ENCODE measurements around the gene CFC1. TPM values are rescaled to one million over a fixed set of nuclear protein-coding genes. Genes with fewer than 3 reads are reported as not detected.
"Not testable (repeated sequence)": the region's sequence is repeated elsewhere in the genome, so short reads cannot be mapped to it uniquely, and the experiment has no call there.

CFC1 gene
- total RNA-seq (2014; rRNA removed; shearing (Covaris generic)), result 0.30 and 0.52 TPM in 2 replicates

- DNase-seq; H3K36me3 ChIP-seq (replicated peaks; ENCODE audit: control insufficient read depth, insufficient read depth, low read length); H3K4me3 ChIP-seq (ENCODE audit: insufficient read depth, low read depth, low read length); H3K27me3 ChIP-seq (ENCODE audit: control insufficient read depth, insufficient read depth, low read length): not testable (repeated sequence)
Measured at GRCh38 chr2:130599393-130599792, at the start of gene CFC1. CFC1 (minus strand) TSS chr2:130599575; CDS start chr2:130599287, 288 bp downstream.

DNA sequence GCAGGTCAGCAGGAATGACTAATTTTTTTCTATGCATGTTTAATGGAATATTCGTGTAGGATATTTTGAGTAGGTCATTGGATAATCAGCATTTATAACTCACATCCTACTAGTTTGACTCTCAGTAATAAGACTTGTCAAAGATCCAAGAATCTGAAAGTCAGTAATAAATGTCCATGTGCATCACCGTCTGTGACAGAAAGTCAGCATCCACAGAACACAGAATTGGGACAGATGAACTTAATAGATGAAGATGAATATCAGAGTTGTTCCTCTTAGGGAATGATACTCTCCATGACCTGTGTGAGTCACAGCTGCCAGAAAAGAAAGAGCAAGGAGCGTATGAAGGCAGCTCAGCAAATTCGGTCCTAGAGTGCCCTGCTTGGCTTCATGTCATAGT is 42.3 kb upstream of the CFC1 start:
- H3K4me3 ChIP-seq (ENCODE audit: insufficient read depth, low read depth, low read length); H3K27me3 ChIP-seq (ENCODE audit: control insufficient read depth, insufficient read depth, low read length); H3K36me3 ChIP-seq (replicated peaks; ENCODE audit: control insufficient read depth, insufficient read depth, low read length); DNase-seq: not testable (repeated sequence)

DNA sequence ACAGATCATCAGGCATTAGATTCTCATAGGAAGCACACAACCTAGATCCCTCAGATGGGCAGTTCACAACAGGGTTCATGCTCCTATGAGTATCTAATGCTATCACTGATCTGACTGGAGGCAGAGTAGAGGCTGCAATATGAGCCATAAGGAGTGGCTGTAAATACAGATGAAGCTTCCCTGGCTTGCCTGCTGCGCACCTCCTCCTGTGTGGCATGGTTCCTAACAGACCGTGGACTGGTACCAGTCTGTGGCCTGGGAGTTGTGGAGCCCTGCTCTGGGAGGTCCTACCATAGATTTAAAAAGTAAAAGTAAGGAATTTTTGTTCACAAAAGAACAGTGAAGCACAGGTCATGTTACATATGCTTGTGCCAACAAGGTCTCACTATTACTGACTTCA is 39.6 kb upstream of the CFC1 start:
- H3K36me3 ChIP-seq (replicated peaks; ENCODE audit: control insufficient read depth, insufficient read depth, low read length), result not testable (repeated sequence)

GRCh38 chr2:130628784-130629475 is 29.6 kb upstream of the CFC1 start:
- not testable (repeated sequence) for H3K36me3 ChIP-seq (replicated peaks; ENCODE audit: control insufficient read depth, insufficient read depth, low read length); DNase-seq; H3K4me3 ChIP-seq (ENCODE audit: insufficient read depth, low read depth, low read length); H3K27me3 ChIP-seq (ENCODE audit: control insufficient read depth, insufficient read depth, low read length)

More for the DNA sequence above, 39.6 kb upstream of the CFC1 start:
- not testable (repeated sequence) for H3K4me3 ChIP-seq (ENCODE audit: insufficient read depth, low read depth, low read length); DNase-seq; H3K27me3 ChIP-seq (ENCODE audit: control insufficient read depth, insufficient read depth, low read length)

- not testable (repeated sequence) for H3K27me3 ChIP-seq (ENCODE audit: control insufficient read depth, insufficient read depth, low read length); DNase-seq; H3K36me3 ChIP-seq (replicated peaks; ENCODE audit: control insufficient read depth, insufficient read depth, low read length); H3K4me3 ChIP-seq (ENCODE audit: insufficient read depth, low read depth, low read length)
Measured at GRCh38 chr2:130611140-130611539, 11.8 kb upstream of the CFC1 start, which contains the start of gene POTEJ. POTEJ (plus strand) TSS chr2:130611440; CDS start chr2:130611533, 93 bp downstream.

DNA sequence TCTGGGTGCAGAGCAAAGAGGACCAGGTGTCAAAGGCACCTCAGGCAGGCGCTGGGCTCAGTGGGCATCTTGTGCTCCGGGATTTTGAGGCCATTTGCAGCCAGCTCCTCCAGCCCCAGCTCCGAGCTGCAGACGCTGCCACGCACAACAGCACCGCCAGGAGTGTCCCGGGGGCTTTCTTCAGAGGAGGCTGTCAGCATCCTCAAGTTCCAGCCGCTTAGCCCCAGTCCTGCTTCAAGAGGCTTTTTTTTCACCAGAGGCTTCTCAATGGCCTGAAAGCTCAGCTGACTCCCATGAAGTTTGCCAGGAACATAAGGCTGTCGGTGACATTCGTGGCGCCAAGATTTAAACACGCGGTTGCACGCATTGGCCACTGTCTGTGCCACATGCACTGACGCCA is 11.1 kb upstream of the CFC1 start:
- not testable (repeated sequence) for DNase-seq; H3K4me3 ChIP-seq (ENCODE audit: insufficient read depth, low read depth, low read length); H3K36me3 ChIP-seq (replicated peaks; ENCODE audit: control insufficient read depth, insufficient read depth, low read length); H3K27me3 ChIP-seq (ENCODE audit: control insufficient read depth, insufficient read depth, low read length)

DNA sequence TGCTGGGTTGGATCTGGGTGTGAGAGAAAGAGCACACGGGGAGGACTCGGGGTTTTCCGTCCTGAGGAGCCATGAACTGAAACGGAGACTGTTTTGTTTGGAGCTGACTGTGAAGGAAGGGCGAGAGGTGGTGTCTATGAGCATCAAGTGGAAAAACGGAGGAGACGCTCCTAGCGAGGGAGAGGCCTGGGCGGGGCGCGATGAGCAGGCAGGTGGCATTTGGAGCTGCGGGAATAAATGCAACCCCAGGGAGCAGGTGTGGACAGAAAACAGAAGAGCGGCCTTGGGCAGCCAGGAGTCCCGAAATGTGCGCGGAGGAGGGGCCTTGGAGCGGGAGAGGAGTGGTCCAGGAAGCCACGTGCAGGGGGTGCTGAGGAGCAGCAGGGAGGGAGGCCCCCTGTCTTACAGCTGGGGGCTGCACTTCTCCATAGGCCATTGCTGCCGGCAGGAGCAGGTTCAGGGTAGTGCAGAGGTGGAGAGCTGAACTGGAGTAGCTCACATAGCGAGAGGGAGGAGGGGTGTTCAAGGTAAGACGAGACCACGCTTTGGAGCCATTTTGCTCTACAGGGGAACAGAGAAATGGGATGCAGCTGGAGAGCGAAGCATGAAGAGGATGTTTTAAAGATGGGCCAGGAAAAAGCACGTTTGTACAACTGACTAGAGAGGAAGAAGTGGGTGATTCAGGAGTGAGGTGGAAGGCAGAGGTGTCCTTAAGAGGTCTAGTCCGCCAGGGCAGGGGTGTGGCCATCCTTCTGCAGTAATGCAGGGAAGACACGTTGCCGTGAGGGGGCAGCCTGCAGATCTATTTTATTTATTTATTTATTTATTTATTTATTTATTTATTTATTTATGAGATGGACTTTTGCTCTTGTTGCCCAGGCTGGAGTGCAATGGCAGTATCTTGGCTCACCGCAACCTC is 9.9 kb upstream of the CFC1 start:
- not testable (repeated sequence) for H3K27me3 ChIP-seq (ENCODE audit: control insufficient read depth, insufficient read depth, low read length); H3K36me3 ChIP-seq (replicated peaks; ENCODE audit: control insufficient read depth, insufficient read depth, low read length); DNase-seq; H3K4me3 ChIP-seq (ENCODE audit: insufficient read depth, low read depth, low read length)

DNA sequence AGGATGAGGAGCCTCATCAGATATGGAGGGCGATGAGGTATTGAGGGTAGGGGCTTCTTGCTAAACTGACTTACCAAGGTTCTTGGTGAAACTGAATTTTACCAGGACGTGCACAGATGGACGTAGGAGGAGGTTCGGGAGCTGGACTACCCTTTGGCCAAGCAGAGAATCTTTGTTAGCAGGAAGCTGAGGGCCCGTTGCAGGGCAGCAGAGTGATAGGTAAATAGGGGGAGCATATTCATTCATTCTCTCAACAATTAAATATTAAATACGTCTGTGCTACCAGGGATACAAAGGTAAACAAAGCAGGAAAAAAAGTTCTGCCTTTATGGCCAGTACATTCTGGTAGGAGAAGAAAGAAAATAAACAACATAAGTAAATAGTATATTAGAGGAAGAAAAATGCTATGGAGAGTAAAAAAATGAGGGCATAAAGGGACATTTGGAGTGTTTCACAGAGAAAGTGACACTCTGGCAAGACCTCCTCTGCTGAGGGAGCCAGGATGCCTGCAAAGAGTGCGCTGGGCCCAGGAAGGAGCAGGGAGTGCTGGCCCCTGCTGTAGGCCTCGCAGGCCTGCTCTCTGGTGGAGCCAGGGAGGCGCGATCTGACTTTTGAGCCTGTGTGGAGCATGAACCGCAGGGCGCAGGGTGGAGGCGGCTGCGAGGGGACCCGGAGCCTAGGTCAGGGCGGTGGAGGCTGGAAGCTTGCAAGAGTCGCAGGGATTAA is 9.1 kb upstream of the CFC1 start:
- not testable (repeated sequence) for DNase-seq; H3K36me3 ChIP-seq (replicated peaks; ENCODE audit: control insufficient read depth, insufficient read depth, low read length); H3K4me3 ChIP-seq (ENCODE audit: insufficient read depth, low read depth, low read length); H3K27me3 ChIP-seq (ENCODE audit: control insufficient read depth, insufficient read depth, low read length)

DNA sequence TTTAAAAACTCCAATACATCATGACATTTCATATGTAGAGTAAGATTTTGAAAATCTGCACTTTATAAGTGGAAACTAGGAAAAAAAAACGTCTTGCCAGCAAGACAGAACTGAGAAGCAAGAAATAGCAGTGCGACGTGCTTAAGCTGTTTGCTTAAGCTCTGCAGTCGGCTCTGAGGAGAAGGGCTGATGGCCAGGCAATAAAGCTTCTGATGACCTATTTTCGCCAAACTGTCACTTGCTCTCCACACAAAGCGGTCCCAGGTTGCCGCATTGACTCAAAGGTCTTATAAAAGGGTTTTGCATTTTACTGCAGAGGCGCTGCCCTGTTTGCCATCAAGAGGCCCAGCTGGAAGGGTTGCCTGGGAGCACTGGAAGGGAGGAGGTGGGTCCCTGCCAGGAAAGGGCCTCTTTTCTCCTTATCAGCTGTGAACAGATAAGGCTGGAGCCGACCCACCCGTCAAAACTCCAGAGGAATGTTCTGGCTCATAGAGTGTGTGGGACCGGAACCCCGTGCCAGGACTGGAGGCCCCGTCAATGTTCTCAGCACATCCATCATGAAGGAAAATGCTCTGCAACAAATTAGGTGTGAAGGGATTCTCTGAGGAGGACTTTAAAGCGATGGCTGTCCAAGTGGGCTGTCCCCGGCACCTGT is 2.4 kb upstream of the CFC1 start:
- not testable (repeated sequence) for H3K36me3 ChIP-seq (replicated peaks; ENCODE audit: control insufficient read depth, insufficient read depth, low read length); H3K4me3 ChIP-seq (ENCODE audit: insufficient read depth, low read depth, low read length); DNase-seq; H3K27me3 ChIP-seq (ENCODE audit: control insufficient read depth, insufficient read depth, low read length)

DNA sequence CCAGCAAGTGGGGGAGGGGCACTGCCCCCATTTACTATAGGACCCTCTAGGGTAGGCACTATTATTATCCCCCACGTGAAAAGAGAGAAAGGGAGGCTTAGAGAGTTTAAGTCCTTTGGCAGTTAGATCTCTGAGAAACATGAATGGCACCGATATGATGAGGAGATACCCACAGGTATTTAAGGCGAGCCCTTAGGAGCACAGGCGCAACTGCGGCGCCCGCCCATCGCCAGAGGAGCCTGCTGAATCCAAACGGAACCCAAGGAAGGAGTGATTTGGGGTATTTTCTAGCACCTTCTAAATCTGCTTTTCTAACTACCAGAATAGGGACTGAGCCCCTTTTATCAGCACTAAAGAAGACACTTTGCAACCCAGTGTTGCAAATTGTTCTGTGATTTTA is 551 bp upstream of the CFC1 start:
- H3K36me3 ChIP-seq (replicated peaks; ENCODE audit: control insufficient read depth, insufficient read depth, low read length); H3K27me3 ChIP-seq (ENCODE audit: control insufficient read depth, insufficient read depth, low read length); DNase-seq; H3K4me3 ChIP-seq (ENCODE audit: insufficient read depth, low read depth, low read length): not testable (repeated sequence)

DNA sequence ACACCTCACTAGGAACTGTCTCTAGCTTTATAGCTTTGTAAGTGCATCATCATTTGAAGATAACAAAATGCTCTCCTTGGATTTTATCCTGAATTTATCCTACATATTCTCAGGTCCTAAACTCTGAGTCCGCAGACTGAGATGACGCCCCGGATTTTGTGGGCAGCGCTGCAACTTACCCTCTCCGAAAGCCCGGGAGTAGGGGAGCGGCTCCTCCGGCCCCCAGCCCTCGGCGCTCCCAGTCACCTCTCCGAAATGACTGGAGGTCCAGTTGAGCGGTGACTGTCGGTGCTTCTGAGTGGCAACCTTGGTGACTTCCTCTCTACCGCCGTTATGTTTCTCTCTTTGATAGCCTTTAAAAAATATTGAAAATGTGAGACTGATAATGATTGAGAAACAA is 912 bp downstream of the CFC1 start:
- H3K36me3 ChIP-seq (replicated peaks; ENCODE audit: control insufficient read depth, insufficient read depth, low read length); H3K27me3 ChIP-seq (ENCODE audit: control insufficient read depth, insufficient read depth, low read length); DNase-seq; H3K4me3 ChIP-seq (ENCODE audit: insufficient read depth, low read depth, low read length): not testable (repeated sequence)

- H3K27me3 ChIP-seq (ENCODE audit: control insufficient read depth, insufficient read depth, low read length); H3K36me3 ChIP-seq (replicated peaks; ENCODE audit: control insufficient read depth, insufficient read depth, low read length); H3K4me3 ChIP-seq (ENCODE audit: insufficient read depth, low read depth, low read length); DNase-seq: not testable (repeated sequence)
Measured at GRCh38 chr2:130597994-130598393, 1.4 kb downstream of the CFC1 start.

DNA sequence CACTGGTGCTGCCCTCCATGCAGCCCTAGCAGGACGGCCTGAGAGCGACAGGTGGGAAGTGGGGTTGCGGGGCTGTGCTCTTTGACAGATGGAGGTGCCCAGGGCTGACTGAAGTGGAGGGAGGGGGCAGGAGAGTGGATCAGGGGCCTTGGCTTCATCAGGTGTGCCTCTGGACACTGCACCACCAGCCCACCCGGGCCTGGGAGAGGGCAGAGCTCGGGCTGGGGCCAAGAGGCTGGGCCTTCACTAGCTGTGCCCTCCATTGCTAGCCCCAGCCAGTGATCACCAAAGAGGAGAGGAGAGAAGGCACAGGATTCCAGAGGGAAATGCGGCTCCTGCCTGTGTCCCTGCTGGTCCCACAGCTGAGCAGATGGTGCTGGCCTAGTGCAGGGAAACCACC is 2.6 kb downstream of the CFC1 start:
- not testable (repeated sequence) for H3K27me3 ChIP-seq (ENCODE audit: control insufficient read depth, insufficient read depth, low read length); DNase-seq; H3K36me3 ChIP-seq (replicated peaks; ENCODE audit: control insufficient read depth, insufficient read depth, low read length); H3K4me3 ChIP-seq (ENCODE audit: insufficient read depth, low read depth, low read length)

GRCh38 chr2:130594011-130594410 is 5.4 kb downstream of the CFC1 start:
- not testable (repeated sequence) for H3K36me3 ChIP-seq (replicated peaks; ENCODE audit: control insufficient read depth, insufficient read depth, low read length); H3K4me3 ChIP-seq (ENCODE audit: insufficient read depth, low read depth, low read length); H3K27me3 ChIP-seq (ENCODE audit: control insufficient read depth, insufficient read depth, low read length); DNase-seq
